NCI-H1105 (cell line): ENCODE measurements around the gene LMNTD2.

Source experiments
- DNase-seq: peaks from one replicate; lab custom pipeline; 2025; lab: John Stamatoyannopoulos, UW

The LMNTD2 gene

GRCh38 chr11:551596-551995, 8.9 kb downstream of the LMNTD2 start:
- no peak for DNase-seq

GRCh38 chr11:551131-551530, 9.4 kb downstream of the LMNTD2 start:
- no peak for DNase-seq

- no peak for DNase-seq
Observed at GRCh38 chr11:550746-551085, 9.8 kb downstream of the LMNTD2 start.

DNA sequence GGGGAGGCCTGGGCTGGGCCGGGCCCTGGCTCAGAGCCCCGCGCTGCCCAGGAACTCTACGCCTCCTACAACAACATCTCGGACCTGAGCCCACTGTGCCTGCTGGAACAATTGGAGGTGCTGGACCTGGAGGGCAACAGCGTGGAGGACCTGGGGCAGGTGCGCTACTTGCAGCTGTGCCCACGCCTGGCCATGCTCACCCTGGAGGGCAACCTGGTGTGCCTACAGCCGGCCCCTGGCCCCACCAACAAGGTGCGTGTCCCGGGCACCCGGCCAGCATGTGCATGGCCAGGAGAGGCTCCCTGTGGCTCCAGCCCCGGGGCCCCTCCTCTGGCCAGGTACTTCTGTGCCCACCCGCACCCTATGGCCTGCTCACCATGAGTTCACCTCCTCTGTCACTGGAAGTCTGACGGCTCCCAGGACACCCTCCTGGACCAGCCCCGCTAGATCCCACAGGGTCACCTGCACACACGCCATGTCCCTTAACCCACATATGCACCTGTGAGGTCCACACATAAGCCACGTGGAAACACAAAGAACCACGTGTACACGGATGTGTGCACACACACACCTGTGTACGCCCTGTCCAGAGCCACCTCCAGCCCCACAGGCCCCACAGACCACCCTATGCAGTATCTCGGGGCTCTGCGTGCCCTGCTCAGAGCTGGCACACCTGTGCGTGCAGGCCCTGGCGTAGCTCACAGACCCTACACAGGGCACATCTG, 10.4 kb downstream of the LMNTD2 start:
- no peak for DNase-seq

- DNase-seq: no peak
Observed at GRCh38 chr11:548700-549603, 11.6 kb downstream of the LMNTD2 start.

GRCh38 chr11:545171-545570, 15.4 kb downstream of the LMNTD2 start:
- DNase-seq: no peak

- DNase-seq: no peak
Observed at GRCh38 chr11:544817-545166, 15.7 kb downstream of the LMNTD2 start.

GRCh38 chr11:541433-541885, 19.1 kb downstream of the LMNTD2 start:
- DNase-seq: no peak

- DNase-seq: no peak
Observed at GRCh38 chr11:540583-541432, 19.7 kb downstream of the LMNTD2 start.

DNA sequence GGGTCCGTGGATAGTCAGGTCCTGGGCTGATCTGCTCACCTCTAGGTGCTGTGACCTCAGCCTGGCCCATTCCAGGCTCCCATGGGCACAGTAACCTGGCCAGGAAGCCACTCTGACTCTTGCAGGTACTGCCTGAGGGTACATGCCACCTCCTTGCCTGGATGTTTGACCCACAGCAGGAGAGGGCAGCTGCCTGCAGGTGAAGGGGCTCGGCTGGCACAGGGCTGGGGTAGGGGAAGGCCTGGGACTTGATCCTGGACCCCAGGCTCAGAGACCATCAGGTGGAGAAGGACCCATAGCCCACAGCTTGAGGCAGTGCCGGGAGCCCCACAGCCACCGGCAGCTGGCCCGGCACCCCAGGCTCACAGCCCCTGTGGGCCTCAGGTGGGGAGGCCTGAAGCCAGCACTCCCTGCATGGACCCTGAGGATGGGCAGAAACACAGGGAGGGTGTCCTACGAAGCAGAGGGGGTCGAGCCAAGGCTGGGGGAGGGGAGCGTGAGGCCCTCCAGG, 20.5 kb downstream of the LMNTD2 start:
- DNase-seq: no peak

DNA sequence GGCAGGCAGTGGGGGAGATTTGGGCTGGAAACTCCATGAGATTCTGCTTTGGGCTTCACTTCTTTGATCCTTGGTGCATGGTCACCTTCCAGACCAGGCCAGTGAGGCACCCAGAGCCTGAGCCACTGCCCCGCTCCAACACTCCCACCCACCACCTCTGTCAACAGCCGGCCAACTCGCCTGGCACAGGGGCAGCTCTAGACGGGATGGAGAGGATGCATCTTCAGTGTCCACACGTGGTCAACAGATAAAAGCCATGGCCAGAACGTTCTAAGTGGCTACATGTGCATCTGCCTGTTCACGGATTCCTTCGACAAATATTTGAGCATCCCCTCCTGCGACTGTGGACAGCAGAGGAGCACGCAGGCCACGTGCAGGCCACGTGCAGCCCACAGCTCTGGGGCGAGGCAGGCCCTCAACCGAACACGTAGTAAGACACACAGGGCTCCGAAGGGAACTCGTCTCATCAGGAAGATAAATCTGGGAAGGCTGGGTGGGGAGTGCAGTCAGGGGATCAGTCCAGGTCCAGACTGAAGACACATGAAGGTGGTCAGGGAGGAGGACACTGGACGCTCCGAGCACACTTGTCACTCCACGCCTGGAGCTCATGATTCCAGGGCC, 22.0 kb downstream of the LMNTD2 start:
- no peak for DNase-seq

- DNase-seq: no peak
Observed at GRCh38 chr11:537622-538430, 22.7 kb downstream of the LMNTD2 start.

- no peak for DNase-seq
Observed at GRCh38 chr11:536841-537621, 23.5 kb downstream of the LMNTD2 start, which contains the start of gene LRRC56. TSS of gene LRRC56 (plus strand) at chr11:537527. CDS start at chr11:540685, 3,158 bp downstream.

- peak; percentile 93 for DNase-seq
Observed at GRCh38 chr11:535519-536454, 24.8 kb downstream of the LMNTD2 start, which contains the start of gene HRAS. TSS of gene HRAS (minus strand) at chr11:535576.

DNA sequence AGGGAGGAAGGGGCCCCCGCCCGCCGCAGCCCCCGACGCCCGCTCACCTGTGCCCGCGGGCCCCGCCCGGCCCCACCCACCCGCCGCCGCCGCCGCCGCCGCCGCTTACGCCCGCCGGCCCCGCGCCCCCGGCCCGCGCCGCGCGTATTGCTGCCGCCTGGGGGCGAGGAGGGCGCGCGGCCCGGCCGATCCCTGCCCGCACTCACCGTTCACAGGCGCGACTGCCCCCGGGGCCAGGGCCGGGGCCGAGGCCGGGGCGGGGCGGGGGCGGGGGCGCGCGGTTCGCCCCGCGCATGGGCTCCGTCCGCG, 25.4 kb downstream of the LMNTD2 start:
- no peak for DNase-seq

DNA sequence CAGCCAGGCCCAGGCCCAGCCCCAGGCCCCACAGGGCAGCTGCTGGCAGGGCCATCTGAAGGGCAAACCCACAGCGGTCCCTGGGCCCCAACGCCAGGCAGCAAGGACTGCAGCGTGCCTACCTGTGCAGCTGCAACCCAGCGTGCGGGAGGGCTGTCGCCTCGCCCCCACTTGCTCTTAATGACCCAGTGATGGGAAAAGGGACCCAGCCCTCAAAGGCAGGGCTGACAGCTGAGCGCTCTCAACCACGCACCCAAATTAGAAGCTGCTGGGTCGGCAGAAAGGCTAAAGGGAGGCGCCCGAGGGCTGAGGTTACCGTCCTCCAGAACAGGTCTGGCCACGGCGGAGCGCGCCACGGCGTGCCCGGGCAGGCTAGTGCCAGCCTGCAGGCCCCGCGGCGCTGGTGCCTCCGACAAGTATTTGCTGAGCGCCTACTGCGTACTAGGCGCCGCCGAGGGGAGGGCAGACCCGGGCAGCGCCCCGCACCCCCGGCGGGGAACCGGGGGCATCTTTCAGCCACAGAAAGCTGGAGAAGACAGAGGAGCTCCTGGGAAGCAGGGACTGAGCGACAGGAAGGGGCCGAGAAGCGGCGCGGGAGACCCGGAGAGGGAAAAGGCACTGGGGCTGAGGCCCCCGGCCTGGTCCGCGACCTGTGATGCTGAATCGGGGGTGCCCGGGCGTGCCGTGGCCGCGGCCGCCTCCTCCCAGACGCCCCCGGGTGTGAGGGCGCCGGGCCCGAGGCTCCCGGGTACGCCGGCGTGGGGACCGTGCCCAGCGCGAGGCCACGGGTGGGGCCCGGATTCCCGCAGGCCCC, 25.9 kb downstream of the LMNTD2 start:
- DNase-seq: peak; percentile 65

- no peak for DNase-seq
Observed at GRCh38 chr11:533586-534395, 26.7 kb downstream of the LMNTD2 start.
